ENCODE data around the gene DACT2. TPM values are rescaled to one million over a fixed set of nuclear protein-coding genes. Genes with fewer than 3 reads are reported as not detected.

Gene DACT2
- total RNA-seq, 1 experiment from 2014 or later: 3.3 TPM

GRCh38 chr6:168264593-168265335, 54.8 kb downstream of the DACT2 start:
- Histone ChIP-seq H3K4me3 (ENCODE audit: low read depth in 2 of 2, low read length in 2 of 2) (no peak overlapping the region), H3K4me1 (ENCODE audit: control insufficient read depth, insufficient read depth, low read length) (no peaks in the 10 kb centered on the region), H3K36me3 (ENCODE audit: control insufficient read depth, insufficient read depth, low read length) (no peaks in the 10 kb centered on the region), H3K27me3 (ENCODE audit: control insufficient read depth, insufficient read depth, low read length) (no peaks in the 10 kb centered on the region), H3K9me3 (ENCODE audit: control insufficient read depth, insufficient read depth, low read depth, low read length) (no peaks in the 10 kb centered on the region), H3K27ac (ENCODE audit: low read length) (no peak overlapping the region)
- CTCF ChIA-PET: no interaction called here
- BruUV-seq (replicated peaks): no TSS peak
- ATAC-seq: no peak
- intact Hi-C loops (cut with micrococcal nuclease; ENCODE audit: unreplicated experiment) (no loop called here), in situ Hi-C loops (cut with HindIII; ENCODE audit: low pct_unique_long_range_greater_than_20kb, low sequenced_read_pairs) (no loop called here)
- DNase-seq (ENCODE audit: low read depth, low spot score): no peak
- TF ChIP-seq POLR2AphosphoS5 (IDR thresholded peaks at IDR 0.05; ENCODE audit: low read depth, low read length) (no peak), CTCF (IDR thresholded peaks at IDR 0.05) (no peak), SIN3A (IDR thresholded peaks at IDR 0.05; ENCODE audit: borderline replicate concordance, insufficient read depth, low read depth, low read length) (no peak), REST (IDR thresholded peaks at IDR 0.05; ENCODE audit: insufficient read depth in 1 of 2, low read depth in 2 of 2, low read length in 1 of 2) (no peak), TCF7L2 (IDR thresholded peaks at IDR 0.05; ENCODE audit: low read depth, low read length) (no peak)
- POLR2A ChIA-PET: no interaction called here

GRCh38 chr6:168263351-168263905, 56.1 kb downstream of the DACT2 start:
- H3K27ac ChIP-seq (ENCODE audit: low read length): no peak overlapping the region
- ATAC-seq: no peak
- no peaks in the 10 kb centered on the region for H3K9me3 ChIP-seq (ENCODE audit: control insufficient read depth, insufficient read depth, low read depth, low read length)
- H3K4me1 ChIP-seq (ENCODE audit: control insufficient read depth, insufficient read depth, low read length): no peaks in the 10 kb centered on the region
- in situ Hi-C loops (cut with HindIII; ENCODE audit: low pct_unique_long_range_greater_than_20kb, low sequenced_read_pairs) (no loop called here), intact Hi-C loops (cut with micrococcal nuclease; ENCODE audit: unreplicated experiment) (no loop called here)
- H3K36me3 ChIP-seq (ENCODE audit: control insufficient read depth, insufficient read depth, low read length): no peaks in the 10 kb centered on the region
- BruUV-seq (replicated peaks): no TSS peak
- TF ChIP-seq TCF7L2 (IDR thresholded peaks at IDR 0.05; ENCODE audit: low read depth, low read length) (no peak), CTCF (IDR thresholded peaks at IDR 0.05) (no peak), POLR2AphosphoS5 (IDR thresholded peaks at IDR 0.05; ENCODE audit: low read depth, low read length) (no peak), SIN3A (IDR thresholded peaks at IDR 0.05; ENCODE audit: borderline replicate concordance, insufficient read depth, low read depth, low read length) (no peak), REST (IDR thresholded peaks at IDR 0.05; ENCODE audit: insufficient read depth in 1 of 2, low read depth in 2 of 2, low read length in 1 of 2) (no peak)
- no peaks in the 10 kb centered on the region for H3K27me3 ChIP-seq (ENCODE audit: control insufficient read depth, insufficient read depth, low read length)
- ChIA-PET CTCF (no interaction called here), POLR2A (no interaction called here)
- no peak overlapping the region for H3K4me3 ChIP-seq (ENCODE audit: low read depth in 2 of 2, low read length in 2 of 2)
- DNase-seq (ENCODE audit: low read depth, low spot score): no peak

All from Panc1 (cell line).